Renal pelvis (tissue), 12 donors: ENCODE measurements around the gene JAZF1. TPM values are rescaled to one million over a fixed set of nuclear protein-coding genes. Genes with fewer than 3 reads are reported as not detected.

ENCODE experiments used
- DNase-seq: peaks from one replicate; pipeline ENCODE4 v3.0.0-alpha.2; 2013
- long read RNA-seq, 16 experiments: transcript quantifications; one replicate each; lab custom pipeline, GENCODE V29; 2026
- polyA plus RNA-seq, 3 donors: library from polyadenylated mRNA; unstranded; fragments of 120-200 nt; gene quantifications; one replicate each; pipeline ENCODE4 v1.2.1, GENCODE V29; 2013; ENCODE audit not compliant: insufficient read length in 3 of 3

The JAZF1 gene
- polyA plus RNA-seq: 10 to 100 TPM in 2 of 3 donors, 1 to 10 TPM in 1; 9.9 to 11.0 (median 10.9) TPM
- long read RNA-seq, donor 1: 0 reads
- long read RNA-seq, donor 2, partial matches to known transcripts: 0 of 1 reads
- long read RNA-seq, donor 2, other reads (novel, unspliced or antisense): 0 of 1 reads
- long read RNA-seq, donor 3, transcript JAZF1-201 (5 exons, 3,125 nt): major isoform, 5 of 5 reads
- long read RNA-seq, donor 3, partial matches to known transcripts: 0 of 5 reads
- long read RNA-seq, donor 3, other reads (novel, unspliced or antisense): 0 of 5 reads
- long read RNA-seq, donor 4, transcript JAZF1-201 (5 exons, 3,125 nt): major isoform, 6 of 7 reads
- long read RNA-seq, donor 4, partial matches to known transcripts: 0 of 7 reads
- long read RNA-seq, donor 4, other reads (novel, unspliced or antisense): 0 of 7 reads
- long read RNA-seq, donor 5, partial matches to known transcripts: 0 of 3 reads
- long read RNA-seq, donor 5, other reads (novel, unspliced or antisense): 0 of 3 reads
- long read RNA-seq, donor 6, partial matches to known transcripts: 0 of 2 reads
- long read RNA-seq, donor 6, other reads (novel, unspliced or antisense): 0 of 2 reads
- long read RNA-seq, donor 7, transcript JAZF1-201 (5 exons, 3,125 nt): major isoform, 7 of 7 reads
- long read RNA-seq, donor 7, partial matches to known transcripts: 0 of 7 reads
- long read RNA-seq, donor 7, other reads (novel, unspliced or antisense): 0 of 7 reads
- long read RNA-seq, donor 8, partial matches to known transcripts: 0 of 3 reads
- long read RNA-seq, donor 8, other reads (novel, unspliced or antisense): 0 of 3 reads
- long read RNA-seq, donor 9, partial matches to known transcripts: 0 of 4 reads
- long read RNA-seq, donor 9, other reads (novel, unspliced or antisense): 0 of 4 reads
- long read RNA-seq, donor 10, transcript JAZF1-201 (5 exons, 3,125 nt): major isoform, 5 of 5 reads
- long read RNA-seq, donor 10, partial matches to known transcripts: 0 of 5 reads
- long read RNA-seq, donor 10, other reads (novel, unspliced or antisense): 0 of 5 reads
- long read RNA-seq, donor 11, partial matches to known transcripts: 0 of 4 reads
- long read RNA-seq, donor 11, other reads (novel, unspliced or antisense): 0 of 4 reads
- long read RNA-seq, donor 12, transcript JAZF1-201 (5 exons, 3,125 nt): major isoform, 7 of 7 reads
- long read RNA-seq, donor 12, partial matches to known transcripts: 0 of 7 reads
- long read RNA-seq, donor 12, other reads (novel, unspliced or antisense): 0 of 7 reads
- long read RNA-seq, donor 13, partial matches to known transcripts: 0 of 1 reads
- long read RNA-seq, donor 13, other reads (novel, unspliced or antisense): 0 of 1 reads
- long read RNA-seq, donor 14, transcript JAZF1-201 (5 exons, 3,125 nt): major isoform, 12 of 12 reads
- long read RNA-seq, donor 14, partial matches to known transcripts: 0 of 12 reads
- long read RNA-seq, donor 14, other reads (novel, unspliced or antisense): 0 of 12 reads
- long read RNA-seq, donor 15, partial matches to known transcripts: 0 of 1 reads
- long read RNA-seq, donor 15, other reads (novel, unspliced or antisense): 0 of 1 reads
- long read RNA-seq, donor 16, partial matches to known transcripts: 0 of 1 reads
- long read RNA-seq, donor 16, other reads (novel, unspliced or antisense): 0 of 1 reads

GRCh38 chr7:28180364-28181147 is at the start of gene JAZF1:
Gene JAZF1 (minus strand): TSS chr7:28180795.
- peak; percentile 61 for DNase-seq

GRCh38 chr7:28230261-28230660 is 49.7 kb upstream of the JAZF1 start:
- no peak for DNase-seq

- DNase-seq: no peak
Observed at GRCh38 chr7:28228396-28228795, 47.8 kb upstream of the JAZF1 start.

GRCh38 chr7:28226003-28226402 is 45.4 kb upstream of the JAZF1 start:
- DNase-seq: no peak

- DNase-seq: no peak
Observed at GRCh38 chr7:28225576-28225975, 45.0 kb upstream of the JAZF1 start.

- DNase-seq: no peak
Observed at GRCh38 chr7:28224675-28225074, 44.1 kb upstream of the JAZF1 start.

GRCh38 chr7:28224172-28224571 is 43.6 kb upstream of the JAZF1 start:
- no peak for DNase-seq

GRCh38 chr7:28222636-28223035 is 42.0 kb upstream of the JAZF1 start:
- DNase-seq: no peak

- no peak for DNase-seq
Observed at GRCh38 chr7:28219793-28220192, 39.2 kb upstream of the JAZF1 start.

GRCh38 chr7:28217143-28217542 is 36.5 kb upstream of the JAZF1 start:
- DNase-seq: no peak

GRCh38 chr7:28211006-28211405 is 30.4 kb upstream of the JAZF1 start:
- DNase-seq: no peak

GRCh38 chr7:28208506-28208905 is 27.9 kb upstream of the JAZF1 start:
- no peak for DNase-seq

GRCh38 chr7:28207486-28208158 is 27.0 kb upstream of the JAZF1 start:
- DNase-seq: no peak

GRCh38 chr7:28205506-28205905 is 24.9 kb upstream of the JAZF1 start:
- no peak for DNase-seq

- DNase-seq: no peak
Observed at GRCh38 chr7:28203508-28204240, 23.1 kb upstream of the JAZF1 start.

GRCh38 chr7:28202222-28202621 is 21.6 kb upstream of the JAZF1 start:
- DNase-seq: no peak

GRCh38 chr7:28201131-28201530 is 20.5 kb upstream of the JAZF1 start:
- no peak for DNase-seq

GRCh38 chr7:28200598-28200997 is 20.0 kb upstream of the JAZF1 start:
- no peak for DNase-seq

- no peak for DNase-seq
Observed at GRCh38 chr7:28199021-28199510, 18.5 kb upstream of the JAZF1 start.
